Measurements from ENCODE around the gene MAP6. TPM values are rescaled to one million over a fixed set of nuclear protein-coding genes. Genes with fewer than 3 reads are reported as not detected.

Gene MAP6
- total RNA-seq, 2 donors from 2014 or later, result 0.58 to 1.7 TPM

GRCh38 chr11:75541193-75542087 lies 127.4 kb downstream of the MAP6 start:
- intact Hi-C loops (cut with DNase I, micrococcal nuclease), result no loop called here
- ATAC-seq (no peak), DNase-seq (no peak)

- ATAC-seq (no peak), DNase-seq (no peak)
- intact Hi-C loops (cut with DNase I, micrococcal nuclease), result no loop called here
Measured at GRCh38 chr11:75539459-75540334, 129.1 kb downstream of the MAP6 start.

GRCh38 chr11:75538150-75538942 lies 130.5 kb downstream of the MAP6 start:
- intact Hi-C loops (cut with DNase I, micrococcal nuclease), result no loop called here
- ATAC-seq (no peak), DNase-seq (no peak)

- ATAC-seq (no peak), DNase-seq (no peak)
- intact Hi-C loops (cut with DNase I, micrococcal nuclease), result no loop called here
Measured at GRCh38 chr11:75537740-75538139, 131.1 kb downstream of the MAP6 start.

Other genes starting within 250 kb of the MAP6 start
- gene KLHL35, start 235.8 kb downstream of the MAP6 start, total RNA-seq, result under 1 TPM in 1 of 2 donors, not detected in 1; 0.37 TPM
- 1 to 10 TPM; 3.3 to 4.0 TPM for gene GDPD5, start 143.1 kb downstream of the MAP6 start, total RNA-seq
- 10 to 100 TPM; 24.0 to 41.5 TPM for gene SERPINH1, start 106.8 kb downstream of the MAP6 start, total RNA-seq
- gene MOGAT2, start 48.8 kb upstream of the MAP6 start, total RNA-seq, result 100 to 1,000 TPM; 169 to 204 TPM
- gene DGAT2, start 99.7 kb upstream of the MAP6 start, total RNA-seq, result 1 to 10 TPM; 1.7 to 3.3 TPM
- 10 to 100 TPM; 15.9 to 22.4 TPM for gene UVRAG, start 146.2 kb upstream of the MAP6 start, total RNA-seq